Heart left ventricle (tissue), 13 donors: Measurements from ENCODE around the gene CKB.

Source experiments
- POLR2A ChIP-seq, 2 donors: fragments of 450-650 bp; IDR thresholded peaks; one replicate each; pipeline ENCODE4 v1.6.1; 2017; ENCODE audit warnings: antibody characterized with exemption in 2 of 2, mild to moderate bottlenecking in 2 of 2, moderate library complexity in 2 of 2
- TF ChIP-seq, protein P1 (sequence below), 12 donors: fragments of 200-600 bp; sonication (generic) in 4 of 12; IDR thresholded peaks; one replicate each; pipeline versions ENCODE4 v1.5.0 to v1.8.0; 2018 to 2022; ENCODE audit warnings: antibody characterized with exemption in 12 of 12, mild to moderate bottlenecking in 5 of 12
- donor health status: ischemic (EF 13 %, LVEDD 7.1; RV severe dilation, severe dysfunction).
- donor health status: DM: no; HTN: yes; CAD: no.
- donor health status: DM: no; HTN: no; CAD: no.
- donor health status: ischemic (EF 25% LVEDD 6.9; RV normal size, moderate dysfunction).
- donor health status: ischemic (EF 25% LVEDD 5.7; RV mildly dilated, moderate dysfunction).
- donor health status: ischemic (EF 35%, LVEDD 5.7; RV mildly dilated, moderate dysfunction).
- donor health status: nonischemic (EF 11% LVEDD 7.7; RV severe dilation, severe dysfunction).
- donor health status: DM: yes; HTN: yes; CAD: no.
- donor health status: PGD.
- donor health status: ischemic (EF 29% LVEDD 5.4; RV normal size, mild dysfunction).
- donor health status: nonischemic (EF 23%, LVEDD 6.1; RV moderate dilation, normal function).

DNA sequence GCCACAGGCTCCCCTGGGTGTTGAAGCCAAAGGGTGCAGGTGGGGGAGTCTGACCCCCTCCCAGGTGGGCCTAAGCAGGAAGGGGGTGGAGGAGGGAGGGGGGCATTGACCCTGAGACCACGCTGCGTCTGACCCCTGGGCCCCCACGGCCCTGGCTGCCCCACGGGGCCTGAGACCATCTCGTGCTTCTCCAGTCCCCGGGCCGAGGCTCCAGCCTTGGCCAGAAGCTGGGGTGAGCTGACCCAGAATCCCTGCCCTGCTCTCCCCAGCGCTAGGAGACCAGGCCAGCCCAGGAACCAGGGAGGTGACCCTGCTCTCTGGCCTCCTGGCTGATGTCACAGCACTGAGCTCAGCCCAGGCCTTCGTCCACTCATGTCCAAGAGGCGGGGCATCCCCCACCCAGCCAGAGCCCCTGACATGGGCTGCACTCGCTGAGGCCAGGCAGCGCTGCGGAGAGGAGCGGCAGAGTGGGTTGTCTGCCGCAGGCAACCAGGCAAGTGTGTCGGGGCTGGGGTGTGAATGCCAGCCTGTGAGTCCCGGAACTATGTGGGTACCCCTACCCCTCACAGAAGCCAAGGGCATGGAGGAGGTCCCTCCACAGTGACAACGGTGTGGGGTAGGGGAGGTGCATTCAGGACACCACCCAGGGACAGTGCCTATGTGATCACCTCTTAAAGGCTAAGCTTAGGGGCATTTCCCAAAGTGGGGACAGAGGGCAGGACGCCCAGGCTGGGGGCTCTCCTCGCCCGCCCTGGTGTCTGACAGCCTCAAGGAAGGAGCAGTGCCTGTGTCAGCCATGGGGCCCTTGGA, 12.7 kb upstream of the CKB start:
- no peak for TF ChIP-seq POLR2A (IDR thresholded peaks at IDR 0.05)
- TF ChIP-seq, protein P1, sequence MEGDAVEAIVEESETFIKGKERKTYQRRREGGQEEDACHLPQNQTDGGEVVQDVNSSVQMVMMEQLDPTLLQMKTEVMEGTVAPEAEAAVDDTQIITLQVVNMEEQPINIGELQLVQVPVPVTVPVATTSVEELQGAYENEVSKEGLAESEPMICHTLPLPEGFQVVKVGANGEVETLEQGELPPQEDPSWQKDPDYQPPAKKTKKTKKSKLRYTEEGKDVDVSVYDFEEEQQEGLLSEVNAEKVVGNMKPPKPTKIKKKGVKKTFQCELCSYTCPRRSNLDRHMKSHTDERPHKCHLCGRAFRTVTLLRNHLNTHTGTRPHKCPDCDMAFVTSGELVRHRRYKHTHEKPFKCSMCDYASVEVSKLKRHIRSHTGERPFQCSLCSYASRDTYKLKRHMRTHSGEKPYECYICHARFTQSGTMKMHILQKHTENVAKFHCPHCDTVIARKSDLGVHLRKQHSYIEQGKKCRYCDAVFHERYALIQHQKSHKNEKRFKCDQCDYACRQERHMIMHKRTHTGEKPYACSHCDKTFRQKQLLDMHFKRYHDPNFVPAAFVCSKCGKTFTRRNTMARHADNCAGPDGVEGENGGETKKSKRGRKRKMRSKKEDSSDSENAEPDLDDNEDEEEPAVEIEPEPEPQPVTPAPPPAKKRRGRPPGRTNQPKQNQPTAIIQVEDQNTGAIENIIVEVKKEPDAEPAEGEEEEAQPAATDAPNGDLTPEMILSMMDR (IDR thresholded peaks at IDR 0.05) = no peak
